ENCODE results near the gene LY6G6F. TPM values are rescaled to one million over a fixed set of nuclear protein-coding genes. Genes with fewer than 3 reads are reported as not detected.
A peak's percentile ranks its signal among the peaks of the same experiment; 100 is the strongest.
"Not testable (repeated sequence)": the region's sequence is repeated elsewhere in the genome, so short reads cannot be mapped to it uniquely, and the experiment has no call there.

LY6G6F gene
- total RNA-seq, 1 donor from 2014 or later, result not detected

- DNase-seq (ENCODE audit: low read depth in 2 of 2), result peak; percentile 99
Observed at GRCh38 chr6:31702819-31703716, 3.6 kb upstream of the LY6G6F start, which contains the start of gene ABHD16A. ABHD16A (minus strand) TSS chr6:31703324; CDS start chr6:31703281, 43 bp downstream.

- no peak for DNase-seq (ENCODE audit: low read depth in 2 of 2)
Observed at GRCh38 chr6:31705931-31706330, 735 bp upstream of the LY6G6F start.

- DNase-seq (ENCODE audit: low read depth in 2 of 2), result no peak
Observed at GRCh38 chr6:31707701-31708100, 1.0 kb downstream of the LY6G6F start.

- DNase-seq (ENCODE audit: low read depth in 2 of 2), result no peak
Observed at GRCh38 chr6:31708224-31708623, 1.6 kb downstream of the LY6G6F start.

GRCh38 chr6:31709157-31709556 lies 2.5 kb downstream of the LY6G6F start:
- not testable (repeated sequence) for DNase-seq (ENCODE audit: low read depth in 2 of 2)

GRCh38 chr6:31710523-31711219 lies 4.0 kb downstream of the LY6G6F start:
- no peak for DNase-seq (ENCODE audit: low read depth in 2 of 2)

GRCh38 chr6:31711233-31711632 lies 4.6 kb downstream of the LY6G6F start:
- DNase-seq (ENCODE audit: low read depth in 2 of 2), result no peak

- DNase-seq (ENCODE audit: low read depth in 2 of 2), result no peak
Observed at GRCh38 chr6:31712296-31712695, 5.6 kb downstream of the LY6G6F start.

- no peak for DNase-seq (ENCODE audit: low read depth in 2 of 2)
Observed at GRCh38 chr6:31713465-31713864, 6.8 kb downstream of the LY6G6F start.

GRCh38 chr6:31713991-31714684 lies 7.5 kb downstream of the LY6G6F start:
- no peak for DNase-seq (ENCODE audit: low read depth in 2 of 2)

GRCh38 chr6:31715022-31715958 lies 8.6 kb downstream of the LY6G6F start, which contains the start of gene LY6G6D:
LY6G6D (plus strand) TSS chr6:31715348; CDS start chr6:31715356, 8 bp downstream.
- DNase-seq (ENCODE audit: low read depth in 2 of 2), result no peak

GRCh38 chr6:31717499-31718222 lies 11.0 kb downstream of the LY6G6F start:
- DNase-seq (ENCODE audit: low read depth in 2 of 2), result no peak

GRCh38 chr6:31718265-31718664 lies 11.6 kb downstream of the LY6G6F start:
- DNase-seq (ENCODE audit: low read depth in 2 of 2), result no peak

- DNase-seq (ENCODE audit: low read depth in 2 of 2), result no peak
Observed at GRCh38 chr6:31719001-31719400, 12.3 kb downstream of the LY6G6F start.

GRCh38 chr6:31720196-31720770 lies 13.6 kb downstream of the LY6G6F start:
- DNase-seq (ENCODE audit: low read depth in 2 of 2), result no peak

- DNase-seq (ENCODE audit: low read depth in 2 of 2), result no peak
Observed at GRCh38 chr6:31721351-31722020, 14.8 kb downstream of the LY6G6F start, which contains the start of gene LY6G6C. LY6G6C (minus strand) TSS chr6:31721746; CDS start chr6:31721679, 67 bp downstream.

GRCh38 chr6:31722173-31722572 lies 15.5 kb downstream of the LY6G6F start:
- DNase-seq (ENCODE audit: low read depth in 2 of 2), result no peak

GRCh38 chr6:31723245-31723979 lies 16.7 kb downstream of the LY6G6F start, which contains the start of gene MPIG6B:
MPIG6B (plus strand) TSS chr6:31723373; CDS start chr6:31723384, 11 bp downstream.
- no peak for DNase-seq (ENCODE audit: low read depth in 2 of 2)

All from lung microvascular endothelial cell (primary cell).